Panc1 (cell line): ENCODE data around the gene MCHR2. TPM values are rescaled to one million over a fixed set of nuclear protein-coding genes. Genes with fewer than 3 reads are reported as not detected.

Experiments
- ATAC-seq: fragments of 200-7000 bp; cut with Tn5 transposase; 2 replicates; pipeline ENCODE4 v1.9.1; 2020; ENCODE audit warnings: mild to moderate bottlenecking, moderate library complexity
- BruUV-seq: library from RNA; stranded (reverse); fragments of 400-500 nt; replicated peaks from 2 replicates; lab custom pipeline; 2021; lab: Mats Ljungman, UMichigan
- CTCF ChIA-PET: fragments of 300-600 bp; sonication (Branson Sonifier 250); formaldehyde crosslinking; loops from one replicate; lab custom pipeline; 2022; ENCODE audit warnings: antibody characterized with exemption; lab: Charles Lee
- POLR2A ChIA-PET: fragments of 300-600 bp; sonication (Branson Sonifier 250); formaldehyde crosslinking; loops from one replicate; lab custom pipeline; 2022; ENCODE audit warnings: antibody characterized with exemption; lab: Charles Lee
- DNase-seq: peaks from one replicate; pipeline ENCODE4 v3.0.0-alpha.2; 2010; ENCODE audit warnings: low read depth, low spot score
- H3K27ac ChIP-seq: 2 replicates; pipeline ENCODE4 v1.5.1; 2011; ENCODE audit warnings: mild to moderate bottlenecking, low read length, inconsistent platforms
- H3K27me3 ChIP-seq: fragments of 200-500 bp; sonication (Bioruptor generic); 2 replicates; pipeline ENCODE4 v1.6.0; 2014; ENCODE audit warnings: low read length, inconsistent platforms; ENCODE audit not compliant: control insufficient read depth, insufficient read depth
- H3K36me3 ChIP-seq: fragments of 200-500 bp; sonication (Bioruptor generic); 2 replicates; pipeline ENCODE4 v1.5.1; 2014; ENCODE audit warnings: inconsistent platforms, mild to moderate bottlenecking, low read length, moderate library complexity; ENCODE audit not compliant: control insufficient read depth, insufficient read depth
- H3K4me1 ChIP-seq: 2 replicates; pipeline ENCODE4 v1.5.1; 2011; ENCODE audit warnings: inconsistent platforms, mild to moderate bottlenecking, low read length, moderate library complexity; ENCODE audit not compliant: control insufficient read depth, insufficient read depth
- H3K4me3 ChIP-seq, 2 experiments: 2 replicates each; pipeline ENCODE4 v1.5.1; 2011 to 2012; ENCODE audit warnings: low read depth in 2 of 2, low read length in 2 of 2, mild to moderate bottlenecking in 2 of 2, inconsistent platforms in 1 of 2, moderate library complexity in 1 of 2
- H3K9me3 ChIP-seq: fragments of 200-500 bp; sonication (Bioruptor generic); 2 replicates; pipeline ENCODE4 v1.5.1; 2014; ENCODE audit warnings: low read depth, mild to moderate bottlenecking, inconsistent platforms, low read length, moderate library complexity; ENCODE audit not compliant: control insufficient read depth, insufficient read depth
- CTCF ChIP-seq: fragments of 450-650 bp; IDR thresholded peaks from 2 replicates; pipeline ENCODE4 v1.5.1; 2017; ENCODE audit warnings: mild to moderate bottlenecking
- POLR2AphosphoS5 ChIP-seq: IDR thresholded peaks from 2 replicates; pipeline ENCODE4 v1.6.1; 2012; ENCODE audit warnings: mild to moderate bottlenecking, low read depth, low read length, moderate library complexity
- REST ChIP-seq, 2 experiments: IDR thresholded peaks; 2 replicates each; pipeline ENCODE4 v1.6.1; 2011 to 2012; ENCODE audit warnings: low read depth in 2 of 2, control low read depth in 1 of 2, low read length in 1 of 2, mild to moderate bottlenecking in 1 of 2, moderate library complexity in 1 of 2; ENCODE audit not compliant: insufficient read depth in 1 of 2
- SIN3A ChIP-seq: IDR thresholded peaks from 2 replicates; pipeline ENCODE4 v1.6.1; 2012; ENCODE audit warnings: low read depth, mild to moderate bottlenecking, low read length, moderate library complexity, borderline replicate concordance; ENCODE audit not compliant: insufficient read depth
- TCF7L2 ChIP-seq: IDR thresholded peaks from 2 replicates; pipeline ENCODE4 v1.6.1; 2011; ENCODE audit warnings: mild to moderate bottlenecking, low read depth, low read length, inconsistent platforms
- in situ Hi-C: cut with HindIII; loops from 2 replicates; pipeline ENCODE4 v1.10.0; 2016; ENCODE audit warnings: low sequenced_read_pairs, low pct_unique_long_range_greater_than_20kb
- intact Hi-C: fragments of 100-400 bp; cut with micrococcal nuclease; formaldehyde crosslinking; loops from one replicate; pipeline ENCODE4 v1.10.0; 2022; ENCODE audit not compliant: unreplicated experiment
- total RNA-seq: library from RNA; stranded (reverse); gene quantifications from one replicate; pipeline ENCODE4 v1.2.1, GENCODE V29; 2021; ENCODE audit not compliant: unreplicated experiment

MCHR2 gene
- total RNA-seq, 1 experiment from 2014 or later: not detected

- no peaks in the 10 kb centered on the region for H3K9me3 ChIP-seq
- H3K27me3 ChIP-seq: no peaks in the 10 kb centered on the region
- no peaks in the 10 kb centered on the region for H3K36me3 ChIP-seq
- H3K4me3 ChIP-seq: no peak overlapping the region
- in situ Hi-C loops: no loop called here
- ATAC-seq (no peak), DNase-seq (no peak)
- ChIA-PET POLR2A (no interaction called here), CTCF (no interaction called here)
- no peak overlapping the region for H3K27ac ChIP-seq
- no TSS peak for BruUV-seq
- intact Hi-C loops: no loop called here
- TF ChIP-seq SIN3A (no peak), TCF7L2 (no peak), CTCF (no peak), POLR2AphosphoS5 (no peak), REST (IDR thresholded peaks at IDR 0.05; ENCODE audit: insufficient read depth in 1 of 2, low read depth in 2 of 2, low read length in 1 of 2) (no peak)
- no peaks in the 10 kb centered on the region for H3K4me1 ChIP-seq
These were observed 42.0 kb upstream of the MCHR2 start for GRCh38 chr6:100035873-100036653.

DNA sequence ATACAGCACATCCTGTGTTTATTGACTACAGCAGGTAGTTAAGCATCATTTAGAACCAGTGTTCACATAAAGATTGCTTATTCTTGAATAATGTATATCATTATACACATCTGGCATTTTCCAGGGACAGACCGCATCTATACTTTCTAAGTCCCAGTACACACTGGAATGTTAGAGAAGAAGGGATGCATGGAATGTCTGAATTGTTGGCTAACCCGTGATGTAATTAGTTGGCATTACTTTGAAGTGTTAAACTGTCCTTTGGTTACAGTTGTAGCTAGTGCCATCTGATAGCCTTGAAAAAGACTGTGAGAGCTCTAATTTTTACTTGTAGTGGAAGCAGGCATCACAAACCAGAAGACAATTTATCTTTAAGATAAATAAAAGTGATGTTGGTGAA is 29.8 kb upstream of the MCHR2 start:
- Histone ChIP-seq H3K27me3 (no peaks in the 10 kb centered on the region), H3K27ac (no peak overlapping the region), H3K4me1 (no peaks in the 10 kb centered on the region), H3K9me3 (no peaks in the 10 kb centered on the region), H3K4me3 (no peak overlapping the region), H3K36me3 (no peaks in the 10 kb centered on the region)
- no peak for ATAC-seq
- in situ Hi-C loops: no loop called here
- ChIA-PET CTCF (no interaction called here), POLR2A (no interaction called here)
- no TSS peak for BruUV-seq
- intact Hi-C loops: no loop called here
- no peak for TF ChIP-seq SIN3A
- TF ChIP-seq CTCF: no peak
- TF ChIP-seq POLR2AphosphoS5: no peak
- DNase-seq: no peak
